ENCODE measurements around the gene WDR46.

- TF ChIP-seq CTCF (IDR thresholded peaks at IDR 0.05) (no peak), POLR2AphosphoS5 (IDR thresholded peaks at IDR 0.05) (no peak), POLR2A (IDR thresholded peaks at IDR 0.05) (no peak)
Measured at GRCh38 chr6:33271117-33271467, 17.9 kb downstream of the WDR46 start.

Measured in sigmoid colon (tissue), 4 donors.